WERI-Rb-1 (cell line): ENCODE data around the gene ANGPTL2.

Experiments used
- DNase-seq: peaks from one replicate; pipeline ENCODE4 v3.0.0-alpha.2; 2020
- H3K27ac ChIP-seq: fragments of 250-450 bp; sonication (Bioruptor Pico); 2 replicates; pipeline ENCODE4 v1.5.1; 2020; ENCODE audit warnings: mild to moderate bottlenecking, moderate library complexity
- H3K27me3 ChIP-seq: fragments of 250-450 bp; sonication (Bioruptor Pico); 2 replicates; pipeline ENCODE4 v1.5.1; 2021; ENCODE audit warnings: mild to moderate bottlenecking, low read depth, moderate library complexity; ENCODE audit not compliant: insufficient read depth, severe bottlenecking
- H3K36me3 ChIP-seq: fragments of 250-450 bp; sonication (Bioruptor Pico); 2 replicates; pipeline ENCODE4 v1.5.1; 2020; ENCODE audit warnings: mild to moderate bottlenecking, moderate library complexity
- H3K4me3 ChIP-seq: 2 replicates; pipeline ENCODE4 v1.5.1; 2011; ENCODE audit warnings: low read depth, mild to moderate bottlenecking, control low read depth, low read length
- H3K9me3 ChIP-seq: fragments of 250-450 bp; sonication (Bioruptor Pico); 2 replicates; pipeline ENCODE4 v1.5.1; 2021; ENCODE audit warnings: mild to moderate bottlenecking, moderate library complexity; ENCODE audit not compliant: severe bottlenecking
- TF ChIP-seq, protein P1 (sequence below): IDR thresholded peaks from 2 replicates; pipeline ENCODE4 v1.5.1; 2011; ENCODE audit warnings: low read depth, mild to moderate bottlenecking, control low read depth, inconsistent platforms, low read length

ANGPTL2 gene

GRCh38 chr9:127116957-127117356 lies 5.5 kb downstream of the ANGPTL2 start:
- TF ChIP-seq, protein P1, sequence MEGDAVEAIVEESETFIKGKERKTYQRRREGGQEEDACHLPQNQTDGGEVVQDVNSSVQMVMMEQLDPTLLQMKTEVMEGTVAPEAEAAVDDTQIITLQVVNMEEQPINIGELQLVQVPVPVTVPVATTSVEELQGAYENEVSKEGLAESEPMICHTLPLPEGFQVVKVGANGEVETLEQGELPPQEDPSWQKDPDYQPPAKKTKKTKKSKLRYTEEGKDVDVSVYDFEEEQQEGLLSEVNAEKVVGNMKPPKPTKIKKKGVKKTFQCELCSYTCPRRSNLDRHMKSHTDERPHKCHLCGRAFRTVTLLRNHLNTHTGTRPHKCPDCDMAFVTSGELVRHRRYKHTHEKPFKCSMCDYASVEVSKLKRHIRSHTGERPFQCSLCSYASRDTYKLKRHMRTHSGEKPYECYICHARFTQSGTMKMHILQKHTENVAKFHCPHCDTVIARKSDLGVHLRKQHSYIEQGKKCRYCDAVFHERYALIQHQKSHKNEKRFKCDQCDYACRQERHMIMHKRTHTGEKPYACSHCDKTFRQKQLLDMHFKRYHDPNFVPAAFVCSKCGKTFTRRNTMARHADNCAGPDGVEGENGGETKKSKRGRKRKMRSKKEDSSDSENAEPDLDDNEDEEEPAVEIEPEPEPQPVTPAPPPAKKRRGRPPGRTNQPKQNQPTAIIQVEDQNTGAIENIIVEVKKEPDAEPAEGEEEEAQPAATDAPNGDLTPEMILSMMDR, result no peak
- no peaks in the 10 kb centered on the region for H3K9me3 ChIP-seq
- no peak overlapping the region for H3K27ac ChIP-seq
- DNase-seq, result no peak
- H3K27me3 ChIP-seq, result no peaks in the 10 kb centered on the region
- no peak overlapping the region for H3K4me3 ChIP-seq
- peaks cover 4% of the 10 kb centered on the region; the same call in 1 of the 2 replicates for H3K36me3 ChIP-seq

GRCh38 chr9:127116088-127116726 lies 6.2 kb downstream of the ANGPTL2 start:
- no peak overlapping the region for H3K27ac ChIP-seq
- H3K36me3 ChIP-seq, result peaks cover 4% of the 10 kb centered on the region; the same call in 1 of the 2 replicates
- H3K9me3 ChIP-seq, result no peaks in the 10 kb centered on the region
- H3K27me3 ChIP-seq, result no peaks in the 10 kb centered on the region
- no peak overlapping the region for H3K4me3 ChIP-seq
- no peak for DNase-seq
- TF ChIP-seq, protein P1, result no peak

GRCh38 chr9:127114606-127115005 lies 7.8 kb downstream of the ANGPTL2 start:
- TF ChIP-seq, protein P1, result no peak
- Histone ChIP-seq H3K27me3 (no peaks in the 10 kb centered on the region), H3K9me3 (no peaks in the 10 kb centered on the region), H3K27ac (no peak overlapping the region), H3K4me3 (no peak overlapping the region), H3K36me3 (peaks cover 4% of the 10 kb centered on the region; the same call in 1 of the 2 replicates)
- DNase-seq, result no peak

DNA sequence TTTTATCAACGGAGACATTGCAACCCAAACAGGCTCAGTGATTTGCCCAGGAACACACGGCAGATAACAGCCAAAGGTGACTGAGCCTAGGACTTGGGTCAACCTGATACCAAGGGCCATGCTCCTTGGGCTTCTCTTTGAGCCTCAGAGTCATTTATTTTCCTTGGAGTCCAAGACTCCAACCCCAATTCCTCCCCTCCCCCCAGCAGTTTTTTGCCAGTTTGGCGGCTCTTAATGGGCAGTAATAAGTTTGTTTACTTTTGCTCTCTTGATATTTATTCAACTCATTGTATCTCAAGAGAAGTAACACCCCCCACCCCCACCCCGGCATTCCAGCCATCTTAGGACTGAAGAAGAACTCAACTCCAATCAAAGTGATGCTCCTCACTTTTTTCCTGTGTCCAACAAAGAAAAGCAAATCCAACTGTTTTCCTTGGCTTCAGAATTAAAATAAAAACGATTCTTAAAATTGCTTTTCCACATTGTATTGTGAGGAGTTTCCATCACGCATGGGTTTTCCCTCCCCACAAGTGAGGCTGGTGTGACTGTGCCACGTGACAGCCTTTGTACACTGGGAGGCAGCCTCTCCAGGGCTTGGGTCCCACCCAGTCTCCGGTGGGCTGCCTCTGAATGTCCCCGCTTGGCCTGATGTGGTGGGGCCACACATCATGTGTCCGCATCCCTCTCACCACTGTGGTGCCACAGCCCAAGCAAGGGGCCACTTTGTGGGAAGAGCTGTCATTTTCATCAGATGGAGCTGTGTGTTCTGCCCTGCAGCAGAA lies 9.1 kb downstream of the ANGPTL2 start:
- TF ChIP-seq, protein P1, result no peak
- no peaks in the 10 kb centered on the region for H3K27me3 ChIP-seq
- DNase-seq, result no peak

DNA sequence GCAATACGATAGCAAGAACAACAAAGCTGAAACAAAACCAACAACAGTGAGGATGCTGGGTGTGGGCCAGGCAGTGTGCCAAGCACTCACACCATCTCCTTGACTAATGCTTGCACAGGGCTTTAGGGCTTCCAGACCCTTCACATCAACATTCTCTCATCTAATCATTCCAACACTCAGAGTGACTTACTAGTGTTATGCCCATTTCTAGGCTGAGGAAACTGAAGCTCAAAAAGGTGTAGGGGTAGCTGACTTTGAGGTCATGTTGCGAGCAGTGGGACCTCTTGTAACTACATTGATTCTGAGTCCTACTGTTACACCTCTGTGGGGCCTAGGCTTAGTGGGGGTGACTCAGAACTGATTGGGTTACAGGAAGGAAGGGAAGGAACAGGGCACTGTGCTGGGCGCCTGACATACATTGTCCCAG lies 9.7 kb downstream of the ANGPTL2 start:
- H3K27ac ChIP-seq, result no peak overlapping the region
- no peaks in the 10 kb centered on the region for H3K36me3 ChIP-seq
- DNase-seq, result no peak
- no peaks in the 10 kb centered on the region for H3K9me3 ChIP-seq
- H3K4me3 ChIP-seq, result no peak overlapping the region
- TF ChIP-seq, protein P1, result no peak
- H3K27me3 ChIP-seq, result no peaks in the 10 kb centered on the region

More for the DNA sequence above, 9.1 kb downstream of the ANGPTL2 start:
- Histone ChIP-seq H3K36me3 (no peaks in the 10 kb centered on the region), H3K4me3 (no peak overlapping the region), H3K27ac (no peak overlapping the region), H3K9me3 (no peaks in the 10 kb centered on the region)
